H1 (cell line): ENCODE data around the gene USP7. TPM values are rescaled to one million over a fixed set of nuclear protein-coding genes. Genes with fewer than 3 reads are reported as not detected.
A peak's percentile ranks its signal among the peaks of the same experiment; 100 is the strongest.

Experiments used
- CTCF ChIA-PET: fragments of 300-600 bp; sonication (Branson Sonifier 250); formaldehyde crosslinking; loops from one replicate; lab custom pipeline; 2021; ENCODE audit not compliant: partially characterized antibody; lab: Charles Lee
- POLR2A ChIA-PET: fragments of 300-600 bp; sonication (Branson Sonifier 250); formaldehyde crosslinking; loops from one replicate; lab custom pipeline; 2021; ENCODE audit warnings: inconsistent platforms; ENCODE audit not compliant: partially characterized antibody; lab: Charles Lee
- DNase-seq, 2 experiments: peaks; one replicate each; pipeline versions ENCODE4 v3.0.0 to v3.0.0-alpha.2; 2010 to 2022; ENCODE audit warnings: low spot score in 2 of 2, low read depth in 1 of 2, mixed read lengths in 1 of 2
- FAIRE-seq: peaks from 2 replicates; lab custom pipeline; 2011; peaks lifted over from hg19 to GRCh38; lab: Jason Lieb, UNC
- H2AFZ ChIP-seq: 2 replicates; pipeline ENCODE4 v1.8.1; 2012; ENCODE audit warnings: low read length, inconsistent platforms
- H2AK5ac ChIP-seq: 2 replicates; pipeline ENCODE4 v1.6.1; 2013; ENCODE audit warnings: low read depth, low read length
- H2BK120ac ChIP-seq: replicated peaks from 2 replicates; pipeline ENCODE3; 2013; ENCODE audit warnings: low read depth, low read length, inconsistent platforms
- H2BK12ac ChIP-seq: 2 replicates; pipeline ENCODE4 v1.6.1; 2013; ENCODE audit warnings: low read depth, low read length
- H2BK15ac ChIP-seq: 2 replicates; pipeline ENCODE4 v1.6.1; 2013; ENCODE audit warnings: low read length
- H2BK20ac ChIP-seq: 2 replicates; pipeline ENCODE4 v1.6.1; 2013; ENCODE audit warnings: low read length
- H2BK5ac ChIP-seq: 2 replicates; pipeline ENCODE4 v1.6.1; 2013; ENCODE audit warnings: low read depth, low read length
- H3K14ac ChIP-seq: 2 replicates; pipeline ENCODE4 v1.6.1; 2013; ENCODE audit warnings: inconsistent platforms; ENCODE audit not compliant: insufficient read length
- H3K18ac ChIP-seq: 2 replicates; pipeline ENCODE4 v1.6.1; 2013; ENCODE audit warnings: low read length; ENCODE audit errors: extremely low read depth
- H3K23ac ChIP-seq: 2 replicates; pipeline ENCODE4 v1.6.1; 2013; ENCODE audit warnings: inconsistent platforms; ENCODE audit not compliant: insufficient read length
- H3K23me2 ChIP-seq: 2 replicates; pipeline ENCODE4 v1.6.1; 2013; ENCODE audit warnings: low read depth, low read length
- H3K27ac ChIP-seq: 2 replicates; pipeline ENCODE4 v1.6.1; 2011; ENCODE audit warnings: low read depth, low read length, inconsistent platforms
- H3K27me3 ChIP-seq, 4 experiments: replicated peaks in 1 of 4; 1 replicate in 1 of 4; 2 replicates in 3 of 4; pipeline versions ENCODE4 v1.6.1 to v1.8.1; 2011 to 2013; ENCODE audit warnings: low read length in 3 of 4, mild to moderate bottlenecking in 3 of 4, inconsistent platforms in 2 of 4, mixed read lengths in 2 of 4, moderate library complexity in 1 of 4; ENCODE audit not compliant: control insufficient read depth in 3 of 4, insufficient read depth in 3 of 4; ENCODE audit errors: extremely low read depth in 1 of 4
- H3K36me3 ChIP-seq, 4 experiments: 2 replicates each; pipeline versions ENCODE4 v1.6.1 to v1.8.1; 2011 to 2013; ENCODE audit warnings: mild to moderate bottlenecking in 4 of 4, low read length in 3 of 4, moderate library complexity in 2 of 4, control low read depth in 1 of 4, inconsistent platforms in 1 of 4; ENCODE audit not compliant: insufficient read depth in 4 of 4, control insufficient read depth in 2 of 4
- H3K4ac ChIP-seq: replicated peaks from 2 replicates; pipeline ENCODE3; 2013; ENCODE audit warnings: low read length, low read depth, mixed read lengths, inconsistent platforms; ENCODE audit not compliant: insufficient read length
- H3K4me1 ChIP-seq, 4 experiments: replicated peaks in 1 of 4; 1 replicate in 1 of 4; 2 replicates in 3 of 4; pipeline versions ENCODE4 v1.6.1 to v1.8.1; 2011 to 2013; ENCODE audit warnings: low read length in 3 of 4, inconsistent platforms in 2 of 4, mixed read lengths in 1 of 4; ENCODE audit not compliant: insufficient read depth in 4 of 4, control insufficient read depth in 3 of 4
- H3K4me2 ChIP-seq, 2 experiments: 2 replicates each; pipeline versions ENCODE4 v1.6.1 to v1.8.1; 2011 to 2013; ENCODE audit warnings: low read depth in 2 of 2, low read length in 2 of 2, control low read depth in 1 of 2, inconsistent platforms in 1 of 2, mild to moderate bottlenecking in 1 of 2; ENCODE audit not compliant: insufficient read depth in 1 of 2
- H3K4me3 ChIP-seq, 4 experiments: fragments of 200-600, 300-600 bp in 1 of 4; sonication (generic), shearing (Covaris generic), sonication (Bioruptor Twin) in 1 of 4; 2 replicates each; pipeline versions ENCODE4 v1.5.1 to v1.8.1; 2011 to 2016; ENCODE audit warnings: low read length in 4 of 4, low read depth in 3 of 4, control low read depth in 2 of 4, inconsistent platforms in 2 of 4, mild to moderate bottlenecking in 2 of 4, mixed read lengths in 1 of 4, moderate library complexity in 1 of 4; ENCODE audit not compliant: insufficient read depth in 2 of 4; ENCODE audit errors: extremely low read depth in 1 of 4
- H3K56ac ChIP-seq: replicated peaks from 2 replicates; pipeline ENCODE3; 2013; ENCODE audit warnings: low read depth, mild to moderate bottlenecking, mixed read lengths, low read length, inconsistent platforms; ENCODE audit not compliant: insufficient read length
- H3K79me1 ChIP-seq: 2 replicates; pipeline ENCODE4 v1.6.1; 2013; ENCODE audit warnings: low read depth, low read length, control low read depth
- H3K79me2 ChIP-seq, 2 experiments: 2 replicates each; pipeline versions ENCODE4 v1.6.1 to v1.8.1; 2012 to 2013; ENCODE audit warnings: low read length in 2 of 2, mild to moderate bottlenecking in 2 of 2, inconsistent platforms in 1 of 2; ENCODE audit not compliant: insufficient read depth in 2 of 2, control insufficient read depth in 1 of 2
- H3K9ac ChIP-seq, 4 experiments: replicated peaks in 1 of 4; 1 replicate in 1 of 4; 2 replicates in 3 of 4; pipeline versions ENCODE4 v1.6.1 to v1.8.1; 2011 to 2013; ENCODE audit warnings: low read depth in 3 of 4, low read length in 3 of 4, control low read depth in 2 of 4, mild to moderate bottlenecking in 2 of 4, moderate library complexity in 2 of 4, inconsistent platforms in 1 of 4; ENCODE audit errors: extremely low read depth in 1 of 4
- H3K9me3 ChIP-seq, 2 experiments: 2 replicates each; pipeline versions ENCODE4 v1.6.1 to v1.8.1; 2012 to 2013; ENCODE audit warnings: mild to moderate bottlenecking in 2 of 2, moderate library complexity in 2 of 2, control low read depth in 1 of 2, inconsistent platforms in 1 of 2, low read depth in 1 of 2, low read length in 1 of 2, mixed read lengths in 1 of 2; ENCODE audit not compliant: insufficient read depth in 2 of 2
- H4K20me1 ChIP-seq, 2 experiments: replicated peaks in 1 of 2; 2 replicates each; pipeline versions ENCODE3 to v1.8.1; 2011 to 2013; ENCODE audit warnings: inconsistent platforms in 2 of 2, low read length in 2 of 2, mild to moderate bottlenecking in 1 of 2; ENCODE audit not compliant: insufficient read depth in 2 of 2, control insufficient read depth in 1 of 2
- H4K5ac ChIP-seq: 2 replicates; pipeline ENCODE4 v1.6.1; 2013; ENCODE audit warnings: low read length, low read depth, mixed read lengths, inconsistent platforms; ENCODE audit not compliant: insufficient read length
- H4K8ac ChIP-seq: 2 replicates; pipeline ENCODE4 v1.8.0; 2013; ENCODE audit warnings: mild to moderate bottlenecking, moderate library complexity, low read length, inconsistent platforms; ENCODE audit not compliant: insufficient read depth; ENCODE audit errors: extremely low read depth
- H4K91ac ChIP-seq: replicated peaks from 2 replicates; pipeline ENCODE3; 2013; ENCODE audit warnings: low read length, mixed read lengths, inconsistent platforms; ENCODE audit not compliant: insufficient read length
- NANOG ChIP-seq: IDR thresholded peaks from 2 replicates; pipeline ENCODE4 v1.6.1; 2011; ENCODE audit warnings: low read length, low read depth, mild to moderate bottlenecking, inconsistent platforms; ENCODE audit not compliant: insufficient read depth, poor library complexity, severe bottlenecking
- POLR2A ChIP-seq, 2 experiments: IDR thresholded peaks; 1 replicate in 1 of 2; 2 replicates in 1 of 2; pipeline ENCODE4 v1.6.1; 2011; ENCODE audit warnings: low read depth in 2 of 2, low read length in 2 of 2, mild to moderate bottlenecking in 2 of 2; ENCODE audit errors: control extremely low read depth in 1 of 2
- POLR2AphosphoS5 ChIP-seq: IDR thresholded peaks from 2 replicates; pipeline ENCODE4 v1.6.1; 2011; ENCODE audit warnings: low read depth, low read length
- RFX5 ChIP-seq: IDR thresholded peaks from 2 replicates; pipeline ENCODE4 v1.6.1; 2011; ENCODE audit warnings: low read depth, low read length, improper control_type of control experiment, borderline replicate concordance
- SP4 ChIP-seq: IDR thresholded peaks from 2 replicates; pipeline ENCODE4 v1.6.1; 2012; ENCODE audit warnings: low read length, inconsistent platforms
- YY1 ChIP-seq: IDR thresholded peaks from 2 replicates; pipeline ENCODE4 v1.6.1; 2011; ENCODE audit warnings: low read depth, mild to moderate bottlenecking, low read length
- WGBS, 2 experiments: shearing (Covaris generic) in 1 of 2; methylation state at CpG; one replicate each; pipeline versions ENCODE4 v1.1.6 to v1.1.7; 2013 to 2015; ENCODE audit warnings: low lambda C conversion rate in 2 of 2, mixed read lengths in 2 of 2, inconsistent platforms in 1 of 2, low coverage in 1 of 2, missing lambda C conversion rate in 1 of 2; ENCODE audit not compliant: insufficient replicate concordance in 2 of 2, insufficient coverage in 1 of 2, insufficient read length in 1 of 2; ENCODE audit errors: extremely low coverage in 1 of 2, missing lambda C conversion rate in 1 of 2; 5-methylcytosine and 5-hydroxymethylcytosine counted together
- polyA plus RNA-seq, 7 experiments: library from polyadenylated mRNA; depleted of rRNA in 3 of 7; stranded (reverse) in 5 of 7; unstranded in 2 of 7; fragments of >200 nt in 5 of 7; fragments of 200-250 nt in 2 of 7; gene quantifications; 1 replicate in 5 of 7; 2 replicates in 1 of 7; 4 replicates in 1 of 7; pipeline versions ENCODE4 v1.2.1 to v1.2.3, GENCODE V29; 2011 to 2013; ENCODE audit warnings: missing spikeins in 2 of 7, mixed read lengths in 2 of 7
- total RNA-seq: library from RNA; stranded (reverse); fragmentation: NEBNext Ultra II Directional; extraction: Animal tissue kit (Norgen Biotek cat#: 25700); gene quantifications from 2 replicates; pipeline ENCODE4 v1.2.1, GENCODE V29; 2021

USP7 gene
- total and polyA plus RNA-seq, 2 of the 8 experiments (the other 6 are each of a cell fraction or from before 2014, with no cell fraction given) = 21.3 to 211 TPM

DNA sequence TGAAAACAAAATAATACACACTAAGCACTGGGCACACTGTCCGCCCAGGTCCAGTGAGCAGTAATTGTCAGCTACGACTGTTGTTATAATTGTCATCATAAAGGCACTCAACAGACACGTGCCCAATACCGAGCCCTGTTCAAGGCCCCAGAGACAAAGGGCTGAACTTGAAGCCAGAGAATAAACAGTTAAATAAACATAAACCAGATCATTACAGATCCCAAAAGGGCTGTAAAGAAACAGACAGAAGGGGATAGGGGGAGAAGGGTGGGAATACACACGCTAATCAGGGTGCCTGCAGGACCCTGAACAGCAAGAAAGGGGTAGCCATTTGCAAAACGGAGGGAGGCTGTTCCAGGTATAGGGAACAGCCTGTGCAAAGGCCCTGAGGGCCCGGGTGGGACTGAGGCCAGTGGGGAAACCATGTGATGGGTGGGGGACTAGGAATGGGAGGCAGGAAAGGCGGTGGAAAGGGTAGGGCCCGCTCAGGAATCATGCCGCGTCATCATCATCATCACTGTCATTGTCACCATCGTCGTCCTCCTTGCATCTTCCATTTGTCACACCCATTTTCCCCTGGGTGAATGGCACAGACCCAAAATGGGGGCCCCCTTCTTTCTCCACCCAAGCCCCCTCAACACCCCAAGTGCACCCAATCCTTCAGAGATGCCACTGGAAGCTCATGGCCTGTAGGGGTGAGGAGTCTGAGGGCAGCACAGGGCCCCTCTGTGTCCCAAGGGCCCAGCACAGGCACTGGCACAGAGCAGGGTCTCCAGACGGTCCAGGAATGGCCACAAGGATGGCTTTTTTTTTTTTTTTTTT is 101.2 kb downstream of the USP7 start:
- Histone ChIP-seq H3K14ac (no peak overlapping the region), H3K23ac (no peak overlapping the region), H2BK120ac (no peak overlapping the region), H3K4me1 (peaks cover 22 to 47% (median 34%) of the 10 kb centered on the region in 4 experiments), H3K79me1 (peaks cover 44% of the 10 kb centered on the region), H3K4ac (no peak overlapping the region), H3K23me2 (peaks cover 12% of the 10 kb centered on the region), H3K9ac (no peak overlapping the region; a peak in 1 of 7 replicates), H3K36me3 (peaks cover 9 to 41% (median 19%) of the 10 kb centered on the region in 4 experiments), H2AFZ (no peak overlapping the region), H3K4me2 (no peak overlapping the region), H3K27me3 (no peaks in the 10 kb centered on the region), H4K8ac (0 out of 2 replicates have a peak overlapping the region, but pooled peaks have one; percentile 0), H3K9me3 (no peaks in the 10 kb centered on the region), H4K91ac (no peak overlapping the region), H3K18ac (no peak overlapping the region), H2BK12ac (no peak overlapping the region), H3K56ac (no peak overlapping the region), H2AK5ac (no peak overlapping the region), H2BK15ac (no peak overlapping the region), H3K4me3 (no peak overlapping the region), H4K20me1 (peaks cover 41 to 61% of the 10 kb centered on the region in 2 experiments), H2BK20ac (no peak overlapping the region), H4K5ac (no peak overlapping the region), H3K27ac (no peak overlapping the region), H3K79me2 (peaks cover 51 to 91% of the 10 kb centered on the region in 2 experiments), H2BK5ac (0 out of 2 replicates have a peak overlapping the region, but pooled peaks have one; percentile 2)
- FAIRE-seq = no peak
- peak; percentile 52; the same call in 1 of the 2 replicates for TF ChIP-seq POLR2AphosphoS5
- TF ChIP-seq RFX5 = no peak
- TF ChIP-seq NANOG = no peak
- TF ChIP-seq YY1 = no peak
- TF ChIP-seq SP4 = no peak
- TF ChIP-seq POLR2A (IDR thresholded peaks at IDR 0.05; ENCODE audit: control extremely low read depth in 1 of 2, low read depth in 2 of 2, low read length in 2 of 2) = no peak
- no peak for DNase-seq
- POLR2A ChIA-PET = interaction anchor here (0.9 to 29.1 kb wide), 4 partner anchors 4 to 31 kb away, joined by 3 to 456 read pairs (median 234); partner anchors contain the start of genes CARHSP1 and LITAFD
- 89% methylated on average over 13 of the region's 14 CpGs; no CpG with 5 or more reads in 1 of the 2 experiments for WGBS, 2 experiments
- CTCF ChIA-PET = interaction anchor here (1.0 to 10.5 kb wide), 6 partner anchors 10 to 263 kb away, joined by 3 to 90 read pairs (median 13); partner anchors contain the start of gene LITAFD
